NCI-H510A treated with DMSO at 0.1 percent for 48 hours (cell line): ENCODE data around the gene SLC1A5.
"Not testable (repeated sequence)": the region's sequence is repeated elsewhere in the genome, so short reads cannot be mapped to it uniquely, and the experiment has no call there.

Experiments used
- DNase-seq: peaks from one replicate; lab custom pipeline; 2025; lab: John Stamatoyannopoulos, UW

Gene SLC1A5

GRCh38 chr19:46798713-46799112 lies 10.3 kb upstream of the SLC1A5 start:
- no peak for DNase-seq

DNA sequence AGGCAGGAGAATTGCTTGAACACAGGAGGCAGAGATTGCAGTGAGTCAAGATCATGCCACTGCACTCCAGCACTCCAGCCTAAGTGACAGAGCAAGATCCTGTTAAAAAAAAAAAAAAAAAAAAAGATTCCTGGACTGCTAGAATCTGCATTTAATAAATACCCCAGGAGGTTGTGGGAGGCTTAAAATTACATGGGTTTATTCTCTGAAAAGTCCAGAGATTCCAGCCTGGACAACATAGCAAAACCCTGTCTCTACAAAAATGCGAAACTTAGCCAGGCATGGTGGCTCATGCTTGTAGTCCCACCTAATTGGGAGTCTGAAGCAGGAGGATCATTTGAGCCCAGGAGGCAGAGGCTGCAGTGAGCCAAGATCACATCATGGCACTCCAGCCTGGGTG lies 9.5 kb upstream of the SLC1A5 start:
- DNase-seq, result no peak

DNA sequence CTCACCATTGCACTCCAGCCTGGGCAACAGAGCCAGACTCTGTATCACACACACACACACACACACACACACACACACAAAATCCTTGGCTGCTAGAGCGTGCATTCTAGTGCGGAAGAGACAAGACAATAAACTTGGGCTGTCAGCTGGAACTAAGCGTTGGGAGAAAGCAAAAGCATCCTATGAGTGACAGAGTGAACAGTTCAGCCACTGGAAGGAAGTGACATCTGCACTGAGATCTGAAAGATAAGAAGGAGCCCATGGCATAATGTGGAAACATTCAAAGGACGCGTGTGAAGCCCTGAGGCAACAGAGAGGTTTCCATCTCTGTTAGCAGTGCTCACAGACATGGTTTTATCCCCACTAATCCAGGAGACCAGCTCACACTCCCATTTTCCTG lies 3.5 kb upstream of the SLC1A5 start:
- DNase-seq, result no peak

- DNase-seq, result no peak
Measured at GRCh38 chr19:46789371-46789770, 977 bp upstream of the SLC1A5 start.

DNA sequence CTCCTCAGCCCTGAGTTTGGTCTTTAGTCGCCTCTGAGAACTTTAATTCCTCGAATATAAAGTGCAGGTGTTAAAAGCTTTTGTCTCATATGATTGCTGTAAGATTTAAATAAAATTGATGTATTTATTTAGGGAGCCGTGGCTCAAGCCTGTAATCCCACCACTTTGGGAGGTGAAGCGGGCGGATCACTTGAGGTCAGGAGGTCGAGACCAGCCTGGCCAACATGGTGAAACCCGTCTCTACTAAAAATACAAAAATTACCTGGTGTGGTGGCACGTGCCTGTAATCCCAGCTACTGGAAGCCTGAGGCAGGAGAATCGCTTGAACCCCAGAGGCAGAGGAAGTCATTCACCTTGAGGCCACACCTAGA lies 559 bp upstream of the SLC1A5 start:
- DNase-seq, result no peak

- peak; percentile 31 for DNase-seq
Measured at GRCh38 chr19:46787331-46788261, 798 bp downstream of the SLC1A5 start.

GRCh38 chr19:46787040-46787330 lies 1.4 kb downstream of the SLC1A5 start:
- DNase-seq, result no peak

GRCh38 chr19:46786236-46787039 lies 2.0 kb downstream of the SLC1A5 start:
- DNase-seq, result peak; percentile 27

- no peak for DNase-seq
Measured at GRCh38 chr19:46785980-46786235, 2.5 kb downstream of the SLC1A5 start.

DNA sequence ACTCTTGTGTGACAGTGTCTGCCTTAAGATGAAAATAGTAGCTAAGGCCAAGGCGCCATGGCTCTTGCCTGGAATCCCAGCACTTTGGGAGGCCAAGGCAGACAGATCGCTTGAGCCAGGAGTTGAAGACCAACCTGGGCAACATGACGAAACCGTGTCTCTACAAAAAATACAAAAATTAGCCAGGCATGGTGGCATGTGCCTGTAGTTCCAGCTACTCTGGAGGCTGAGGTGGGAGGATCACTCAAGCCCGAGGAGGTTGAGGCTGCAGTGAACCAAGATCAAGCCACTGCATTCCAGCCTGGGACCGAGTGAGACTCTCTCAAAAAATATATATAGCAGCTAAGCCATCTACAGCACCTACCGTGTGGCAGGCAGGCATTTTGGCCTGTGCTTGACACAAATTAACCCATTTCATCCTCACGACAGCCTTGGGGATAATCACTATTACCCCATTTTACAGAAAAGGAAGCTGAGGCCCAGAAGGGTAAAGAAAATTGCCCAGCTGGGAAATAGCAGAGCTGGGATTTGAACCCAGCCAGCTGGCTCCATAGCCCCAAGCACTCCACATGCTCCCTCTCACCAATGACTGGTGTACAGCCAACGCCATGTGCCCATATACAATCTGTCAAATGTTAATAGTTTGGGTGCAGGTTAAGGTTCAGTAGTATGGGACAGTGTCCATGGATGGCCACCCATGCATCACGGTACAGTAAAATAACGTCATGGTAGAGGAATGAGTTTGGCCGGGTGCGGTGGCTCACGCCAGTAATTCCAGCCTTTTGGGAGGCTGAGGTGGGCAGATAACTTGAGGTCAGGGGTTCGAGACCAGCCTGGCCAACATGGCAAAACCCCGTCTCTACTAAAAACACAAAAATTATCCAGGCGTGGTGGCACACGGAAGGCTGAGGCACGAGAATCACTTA lies 3.1 kb downstream of the SLC1A5 start:
- DNase-seq, result no peak

DNA sequence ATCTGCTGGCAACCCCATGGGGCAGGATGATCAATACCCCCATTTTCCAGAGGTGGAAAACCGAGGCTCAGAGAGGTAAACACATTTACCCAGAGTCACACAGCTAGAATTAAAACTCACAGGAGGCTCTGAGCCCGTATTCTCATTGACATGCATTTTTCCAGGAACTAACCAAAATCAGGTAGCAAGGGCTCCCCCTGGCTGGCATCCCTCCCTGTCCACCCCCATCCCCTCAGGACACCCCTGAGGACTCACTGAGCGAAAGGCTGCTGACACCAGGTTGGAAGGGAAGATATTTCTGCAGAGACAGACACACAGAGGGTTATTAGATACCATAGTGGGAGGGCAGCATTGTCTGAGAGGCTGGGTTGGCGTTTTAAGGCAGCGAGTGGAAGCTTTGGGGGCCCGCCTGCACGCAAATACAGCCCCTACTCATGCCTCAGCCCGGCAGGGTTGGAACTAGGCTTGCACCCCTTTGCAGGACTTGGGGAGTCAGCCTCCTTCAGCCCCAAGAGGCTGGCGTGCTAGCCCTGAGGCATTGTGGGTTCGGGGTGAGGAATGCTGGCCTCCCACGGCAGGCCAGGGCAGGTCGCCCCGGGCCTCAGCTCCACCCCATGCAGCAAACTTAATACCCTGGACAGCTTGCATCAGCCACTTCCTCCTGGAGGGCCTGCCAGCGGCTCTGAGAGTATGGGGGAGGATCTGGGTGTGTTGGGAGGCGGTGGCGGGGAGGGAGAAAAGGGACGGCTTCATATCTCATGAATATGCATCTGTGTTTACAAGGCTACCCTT lies 3.9 kb downstream of the SLC1A5 start:
- peak; percentile 92 for DNase-seq

GRCh38 chr19:46783670-46784069 lies 4.7 kb downstream of the SLC1A5 start:
- DNase-seq, result peak; percentile 86

DNA sequence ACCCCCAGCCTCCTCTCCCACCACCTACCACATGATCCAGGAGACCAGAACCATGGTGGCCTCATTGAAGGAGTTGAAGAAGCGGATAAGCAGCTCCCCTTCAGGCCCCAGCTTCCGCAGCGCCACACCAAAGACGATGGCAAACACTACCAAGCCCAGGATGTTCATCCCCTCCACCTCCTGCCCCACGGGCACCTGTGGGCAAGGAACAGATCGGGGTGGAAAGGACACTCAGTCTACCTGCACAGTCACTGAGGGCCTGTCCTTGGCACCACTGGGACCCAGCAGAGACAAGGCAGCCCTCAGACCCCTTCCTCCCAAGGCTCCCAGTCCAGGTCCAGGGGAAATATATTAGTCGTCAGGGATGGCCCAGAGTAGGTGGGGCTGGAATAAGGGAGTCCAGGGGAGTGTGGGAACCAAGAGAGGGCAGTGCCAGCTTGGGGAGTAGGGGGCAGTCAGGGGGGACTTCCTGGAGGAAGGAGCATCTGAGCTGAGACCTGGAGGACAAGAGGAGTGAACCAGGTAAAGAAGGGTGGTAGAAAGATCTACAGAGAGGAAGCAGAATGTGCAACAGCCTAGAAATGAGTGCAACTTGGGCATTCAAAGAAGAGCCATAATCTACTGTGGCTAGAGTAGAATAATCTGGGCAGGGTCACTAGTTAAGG lies 5.9 kb downstream of the SLC1A5 start:
- DNase-seq, result no peak

DNA sequence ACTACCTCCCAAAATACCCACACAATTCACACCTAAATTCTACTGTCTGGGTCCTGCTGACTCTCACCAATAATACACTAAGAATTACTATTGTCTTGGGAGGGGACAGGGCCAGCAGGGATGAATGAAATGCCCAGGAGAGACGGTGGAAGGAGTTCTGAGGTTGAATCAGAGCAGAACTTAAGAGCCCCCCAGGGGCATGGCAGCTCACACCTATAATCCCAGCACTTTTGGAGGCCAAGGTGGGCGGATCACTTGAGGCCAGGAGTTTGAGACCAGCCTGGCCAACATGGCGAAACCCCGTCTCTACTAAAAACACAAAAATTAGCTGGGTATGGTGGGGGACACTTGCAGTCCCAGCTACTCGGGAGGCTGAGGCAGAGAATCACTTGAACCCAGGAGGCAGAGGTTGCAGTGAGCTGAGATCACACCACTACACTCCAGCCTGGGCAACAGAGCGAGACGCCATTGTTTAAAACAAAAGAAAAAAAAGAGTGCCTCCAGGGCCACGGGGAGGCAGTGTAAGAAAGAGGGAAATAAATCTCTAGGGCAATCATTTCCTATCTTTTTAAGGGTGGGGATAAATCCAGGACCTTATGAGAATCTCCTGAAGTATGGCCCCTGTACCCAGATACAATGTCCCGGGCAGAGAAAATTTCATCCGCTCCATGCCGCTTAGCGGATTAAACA lies 10.3 kb downstream of the SLC1A5 start:
- not testable (repeated sequence) for DNase-seq

DNA sequence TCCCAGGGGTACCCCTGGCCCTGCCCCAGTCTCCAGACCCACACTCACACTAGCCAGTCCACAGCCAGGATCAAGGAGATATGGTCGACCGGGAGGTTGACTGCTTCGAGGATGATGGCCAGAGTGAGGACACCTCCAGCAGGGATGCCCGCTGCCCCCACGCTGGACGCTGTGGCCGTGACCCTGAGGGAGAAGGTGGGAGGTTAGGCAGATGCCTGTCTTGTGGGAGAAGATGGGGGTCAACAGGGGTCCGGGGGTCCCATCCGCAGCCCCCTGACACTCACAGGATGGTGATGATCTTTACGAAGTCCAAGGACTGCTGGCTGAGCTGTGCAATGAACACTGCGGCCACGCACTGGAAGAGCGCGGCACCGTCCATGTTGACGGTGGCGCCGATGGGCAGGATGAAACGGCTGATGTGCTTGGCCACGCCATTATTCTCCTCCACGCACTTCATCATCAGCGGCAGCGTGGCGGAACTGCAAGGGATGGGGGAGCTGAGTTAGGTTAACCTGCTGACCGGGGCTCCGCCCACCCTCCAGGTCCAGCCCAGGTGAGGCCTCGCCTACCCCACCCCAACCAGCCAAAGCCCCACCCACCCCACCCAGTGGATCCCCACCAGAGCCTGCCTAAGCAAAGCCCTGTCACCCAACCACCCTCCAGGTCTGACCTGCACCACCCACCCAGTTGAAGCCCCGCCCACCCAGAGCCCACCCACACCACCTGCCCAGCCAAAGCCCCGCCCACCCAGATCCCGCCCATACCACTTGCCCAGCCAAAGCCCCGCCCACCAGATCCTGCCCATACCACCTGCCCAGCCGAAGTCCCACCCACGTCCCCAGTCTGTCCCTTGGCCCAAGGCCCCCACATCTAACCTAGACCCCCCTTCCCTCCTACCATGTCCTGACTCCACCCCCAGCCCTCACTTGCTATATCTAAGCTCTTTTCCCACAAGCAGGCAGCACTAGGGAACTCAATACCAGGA lies 11.2 kb downstream of the SLC1A5 start:
- DNase-seq, result no peak

- no peak for DNase-seq
Measured at GRCh38 chr19:46775642-46776258, 12.6 kb downstream of the SLC1A5 start.

- DNase-seq, result no peak
Measured at GRCh38 chr19:46773018-46773399, 15.4 kb downstream of the SLC1A5 start.

GRCh38 chr19:46772170-46773017 lies 16.0 kb downstream of the SLC1A5 start:
- no peak for DNase-seq
